CD4-positive, alpha-beta T cell treated with Interleukin-1 beta for 1 hour (primary cell): Measurements from ENCODE around the gene TMEM238.

Experiments used
- DNase-seq, 2 donors: peaks; one replicate each; pipeline ENCODE4 v3.0.0-alpha.2; 2020 to 2022

Gene TMEM238

GRCh38 chr19:55354698-55355212 lies 29.3 kb downstream of the TMEM238 start, which contains the start of gene COX6B2:
Gene COX6B2 (minus strand): TSS chr19:55354719. CDS start chr19:55354521, 198 bp downstream.
- no peak for DNase-seq

GRCh38 chr19:55353803-55354697 lies 30.0 kb downstream of the TMEM238 start:
- peak; percentile 75 to 81 for DNase-seq

- DNase-seq: no peak
These were observed 30.7 kb downstream of the TMEM238 start for GRCh38 chr19:55353356-55353802.

GRCh38 chr19:55352549-55353145 lies 31.4 kb downstream of the TMEM238 start:
- no peak for DNase-seq

- no peak for DNase-seq
These were observed 32.1 kb downstream of the TMEM238 start for GRCh38 chr19:55352040-55352439.

- no peak for DNase-seq
These were observed 33.3 kb downstream of the TMEM238 start for GRCh38 chr19:55350620-55351315.

GRCh38 chr19:55348317-55349034 lies 35.6 kb downstream of the TMEM238 start:
- DNase-seq: no peak

- no peak for DNase-seq
These were observed 36.6 kb downstream of the TMEM238 start for GRCh38 chr19:55347442-55348009.

GRCh38 chr19:55346725-55347441 lies 37.2 kb downstream of the TMEM238 start:
- DNase-seq: no peak

- DNase-seq: no peak
These were observed 38.0 kb downstream of the TMEM238 start for GRCh38 chr19:55345818-55346724.

- DNase-seq: no peak
These were observed 38.8 kb downstream of the TMEM238 start for GRCh38 chr19:55345101-55345817.

- DNase-seq: no peak
These were observed 39.6 kb downstream of the TMEM238 start for GRCh38 chr19:55344444-55344843.

- no peak for DNase-seq
These were observed 42.2 kb downstream of the TMEM238 start for GRCh38 chr19:55341595-55342531.

- DNase-seq: peak; percentile 49 to 61
These were observed 42.9 kb downstream of the TMEM238 start for GRCh38 chr19:55341171-55341588.

GRCh38 chr19:55340784-55341147 lies 43.3 kb downstream of the TMEM238 start:
- DNase-seq: no peak

- peak; percentile 40 to 55 for DNase-seq
These were observed 44.0 kb downstream of the TMEM238 start for GRCh38 chr19:55339889-55340783.
